ENCODE data around the gene HOXD4. TPM values are rescaled to one million over a fixed set of nuclear protein-coding genes. Genes with fewer than 3 reads are reported as not detected.

Gene HOXD4
- total and polyA plus RNA-seq, 8 donors = 0.17 to 0.99 (median 0.68) TPM

DNA sequence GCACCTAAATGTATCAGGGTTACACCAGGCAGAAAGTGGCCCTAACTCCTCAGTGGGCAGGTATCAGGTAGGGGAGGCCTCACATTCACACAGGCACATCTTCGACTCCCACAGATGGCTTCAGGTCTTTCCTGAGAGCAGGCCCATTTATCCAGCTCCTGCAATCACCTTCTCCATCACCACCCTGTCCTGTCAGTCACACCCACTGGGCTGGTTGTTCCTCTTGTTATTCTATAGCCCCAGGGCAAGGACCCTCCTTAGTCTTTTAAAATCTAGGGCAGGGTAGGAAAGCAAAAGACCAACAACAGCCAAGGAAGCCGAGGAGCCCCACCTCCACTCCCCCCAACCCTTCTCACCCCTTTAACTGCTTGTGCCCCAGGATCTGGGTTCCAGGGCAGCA lies 9.1 kb upstream of the HOXD4 start:
- peaks cover 4 to 12% of the 10 kb centered on the region in 2 donors for H3K4me1 ChIP-seq
- H3K9me3 ChIP-seq = no peaks in the 10 kb centered on the region
- DNase-seq (no peak), ATAC-seq (no peak)
- H3K36me3 ChIP-seq = no peaks in the 10 kb centered on the region
- TF ChIP-seq, protein P1, sequence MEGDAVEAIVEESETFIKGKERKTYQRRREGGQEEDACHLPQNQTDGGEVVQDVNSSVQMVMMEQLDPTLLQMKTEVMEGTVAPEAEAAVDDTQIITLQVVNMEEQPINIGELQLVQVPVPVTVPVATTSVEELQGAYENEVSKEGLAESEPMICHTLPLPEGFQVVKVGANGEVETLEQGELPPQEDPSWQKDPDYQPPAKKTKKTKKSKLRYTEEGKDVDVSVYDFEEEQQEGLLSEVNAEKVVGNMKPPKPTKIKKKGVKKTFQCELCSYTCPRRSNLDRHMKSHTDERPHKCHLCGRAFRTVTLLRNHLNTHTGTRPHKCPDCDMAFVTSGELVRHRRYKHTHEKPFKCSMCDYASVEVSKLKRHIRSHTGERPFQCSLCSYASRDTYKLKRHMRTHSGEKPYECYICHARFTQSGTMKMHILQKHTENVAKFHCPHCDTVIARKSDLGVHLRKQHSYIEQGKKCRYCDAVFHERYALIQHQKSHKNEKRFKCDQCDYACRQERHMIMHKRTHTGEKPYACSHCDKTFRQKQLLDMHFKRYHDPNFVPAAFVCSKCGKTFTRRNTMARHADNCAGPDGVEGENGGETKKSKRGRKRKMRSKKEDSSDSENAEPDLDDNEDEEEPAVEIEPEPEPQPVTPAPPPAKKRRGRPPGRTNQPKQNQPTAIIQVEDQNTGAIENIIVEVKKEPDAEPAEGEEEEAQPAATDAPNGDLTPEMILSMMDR (IDR thresholded peaks at IDR 0.05) = no peak
- H3K27ac ChIP-seq = no peak overlapping the region
- peaks cover 69 to 100% of the 10 kb centered on the region in 2 donors for H3K27me3 ChIP-seq
- intact Hi-C loops (cut with DNase I) = loop anchor here in 1 of 2 donors (10.0 kb wide), 1 partner anchor 313 kb away; no protein-coding TSS in a partner anchor
- H3K4me3 ChIP-seq = no peak overlapping the region

DNA sequence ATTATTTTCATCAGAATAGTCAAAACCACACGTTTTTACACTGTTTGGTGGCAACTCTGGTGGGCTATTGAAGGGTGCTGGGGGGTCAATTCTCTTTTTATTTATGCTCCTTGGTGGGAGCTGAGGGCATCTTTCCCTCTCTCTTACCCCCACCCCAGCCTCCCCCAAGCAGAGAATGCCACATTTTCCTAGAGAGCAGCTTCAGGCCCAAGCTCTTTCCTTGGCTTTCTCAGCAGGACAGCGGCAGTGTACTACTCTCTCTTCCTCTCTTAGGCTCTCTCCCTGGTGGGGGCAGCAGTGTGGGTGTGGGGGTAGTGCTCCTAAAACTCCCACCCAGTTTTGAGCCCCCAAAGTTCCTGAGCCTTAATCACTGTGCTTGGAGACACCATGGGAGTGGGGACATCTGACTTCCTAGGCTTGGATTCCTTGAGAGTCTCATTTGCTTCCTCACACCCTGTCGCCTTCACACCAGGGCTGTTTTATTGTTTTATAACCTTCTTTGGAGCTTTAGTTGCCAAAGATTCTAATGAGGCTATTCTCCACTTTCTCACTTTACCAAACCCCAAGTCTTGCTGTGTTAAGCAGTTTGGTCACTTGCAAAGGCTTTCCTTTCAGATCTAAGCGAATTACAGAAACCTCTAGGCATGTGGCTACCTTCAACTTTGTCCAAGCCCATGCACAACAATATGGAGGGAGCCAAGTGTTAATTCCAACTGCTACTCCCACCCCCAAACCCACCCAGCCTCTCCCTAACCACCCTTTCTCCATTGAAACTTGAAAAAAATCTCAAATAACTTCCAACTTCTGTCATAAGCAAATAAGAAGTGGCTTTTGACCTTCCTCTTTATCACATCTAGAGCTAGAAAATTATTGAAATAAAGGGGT lies 6.0 kb upstream of the HOXD4 start:
- TF ChIP-seq, protein P1 (IDR thresholded peaks at IDR 0.05) = no peak
- Histone ChIP-seq H3K4me3 (no peak overlapping the region), H3K9me3 (no peaks in the 10 kb centered on the region), H3K27me3 (peaks cover 69 to 100% of the 10 kb centered on the region in 2 donors), H3K4me1 (peaks cover 0 to 6% of the 10 kb centered on the region in 2 donors), H3K36me3 (no peaks in the 10 kb centered on the region), H3K27ac (no peak overlapping the region)
- intact Hi-C loops (cut with DNase I) = loop anchor here in 1 of 2 donors (10.0 kb wide), 1 partner anchor 309 kb away; no protein-coding TSS in a partner anchor
- ATAC-seq (no peak), DNase-seq (no peak)

GRCh38 chr2:176146101-176146500 lies 5.2 kb upstream of the HOXD4 start:
- no peak for ATAC-seq
- Histone ChIP-seq H3K36me3 (no peaks in the 10 kb centered on the region), H3K9me3 (no peaks in the 10 kb centered on the region), H3K27ac (no peak overlapping the region), H3K4me1 (no peaks in the 10 kb centered on the region), H3K4me3 (no peak overlapping the region), H3K27me3 (peaks cover 71 to 100% of the 10 kb centered on the region in 2 donors)
- TF ChIP-seq, protein P1 (IDR thresholded peaks at IDR 0.05) = no peak
- intact Hi-C loops (cut with DNase I) = loop anchor here in 1 of 2 donors (10.0 kb wide), 1 partner anchor 309 kb away; no protein-coding TSS in a partner anchor
- no peak for DNase-seq

DNA sequence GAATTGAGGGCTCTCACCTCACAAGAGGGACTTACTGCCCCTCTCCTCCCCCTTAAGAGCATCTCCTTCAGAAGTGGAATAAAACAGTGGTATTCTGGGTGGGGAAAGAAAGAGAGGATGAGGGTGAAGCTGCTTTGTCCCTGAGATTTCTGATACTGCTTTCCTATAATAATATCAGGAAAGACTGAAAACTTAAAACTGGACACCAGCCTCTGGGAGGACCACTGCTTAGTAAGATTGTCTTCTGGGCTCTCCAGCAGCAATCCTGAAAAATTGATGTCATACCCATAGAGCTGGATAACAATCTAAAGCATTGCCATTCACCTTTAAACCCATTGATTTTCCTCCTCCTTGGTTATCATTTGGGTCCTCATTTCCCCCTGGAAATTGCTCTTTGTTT lies 4.7 kb upstream of the HOXD4 start:
- TF ChIP-seq, protein P1 (IDR thresholded peaks at IDR 0.05) = no peak
- H3K4me1 ChIP-seq = no peaks in the 10 kb centered on the region
- H3K4me3 ChIP-seq = no peak overlapping the region
- ATAC-seq (no peak), DNase-seq (no peak)
- H3K9me3 ChIP-seq = no peaks in the 10 kb centered on the region
- peaks cover 71 to 100% of the 10 kb centered on the region in 2 donors for H3K27me3 ChIP-seq
- no peak overlapping the region for H3K27ac ChIP-seq
- H3K36me3 ChIP-seq = no peaks in the 10 kb centered on the region
- intact Hi-C loops (cut with DNase I) = loop anchor here in 1 of 2 donors (10.0 kb wide), 1 partner anchor 308 kb away; no protein-coding TSS in a partner anchor

DNA sequence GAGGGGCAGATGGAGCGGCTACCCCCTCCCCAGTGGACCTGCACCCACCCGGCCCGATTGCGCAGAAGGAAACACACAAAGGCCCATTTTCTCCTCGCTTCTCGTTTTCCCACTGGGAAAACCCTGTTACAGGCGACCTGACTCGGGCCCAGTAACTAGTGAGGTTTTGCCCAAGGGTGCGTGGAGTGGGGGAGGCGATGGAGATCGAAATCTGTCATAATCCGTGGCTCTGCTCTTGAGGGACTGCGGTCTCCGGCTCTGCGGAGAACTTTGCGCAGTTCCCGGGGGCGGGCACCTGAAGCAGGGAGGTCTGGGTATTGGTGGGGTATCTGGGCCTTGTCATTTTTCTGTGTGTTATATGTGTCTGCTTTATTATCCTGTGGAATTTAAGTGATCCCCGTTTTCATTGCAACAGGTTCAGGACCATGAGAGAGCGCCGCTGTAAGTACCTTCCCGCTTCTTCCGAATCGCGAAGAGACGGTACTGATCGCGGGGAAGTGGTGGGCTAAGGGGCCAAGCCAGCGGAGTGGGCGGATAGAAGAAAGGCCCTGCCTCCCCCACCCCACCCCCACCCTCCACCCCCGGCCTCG lies 4.0 kb upstream of the HOXD4 start:
- H3K27ac ChIP-seq = no peak overlapping the region
- H3K4me3 ChIP-seq = no peak overlapping the region
- TF ChIP-seq, protein P1 (IDR thresholded peaks at IDR 0.05) = no peak
- DNase-seq = no peak
- H3K36me3 ChIP-seq = no peaks in the 10 kb centered on the region
- H3K27me3 ChIP-seq = peaks cover 77 to 100% of the 10 kb centered on the region in 2 donors
- H3K4me1 ChIP-seq = no peaks in the 10 kb centered on the region
- no peaks in the 10 kb centered on the region for H3K9me3 ChIP-seq
- no peak for ATAC-seq
- intact Hi-C loops (cut with DNase I) = loop anchor here in 1 of 2 donors (10.0 kb wide), 1 partner anchor 307 kb away; no protein-coding TSS in a partner anchor
